Activated T-helper 1 cell treated with anti-CD3 and anti-CD28 coated beads, Interleukin-2, amount 50 U/mL, for 16 hours (primary cell): Measurements from ENCODE around the gene PEX6.

Experiments used
- DNase-seq, 2 donors: peaks; one replicate each; pipeline ENCODE4 v3.0.0-alpha.2; 2020; ENCODE audit warnings: low read depth in 1 of 2, low spot score in 1 of 2

Gene PEX6

GRCh38 chr6:42996513-42996912 lies 17.5 kb upstream of the PEX6 start:
- no peak for DNase-seq

DNA sequence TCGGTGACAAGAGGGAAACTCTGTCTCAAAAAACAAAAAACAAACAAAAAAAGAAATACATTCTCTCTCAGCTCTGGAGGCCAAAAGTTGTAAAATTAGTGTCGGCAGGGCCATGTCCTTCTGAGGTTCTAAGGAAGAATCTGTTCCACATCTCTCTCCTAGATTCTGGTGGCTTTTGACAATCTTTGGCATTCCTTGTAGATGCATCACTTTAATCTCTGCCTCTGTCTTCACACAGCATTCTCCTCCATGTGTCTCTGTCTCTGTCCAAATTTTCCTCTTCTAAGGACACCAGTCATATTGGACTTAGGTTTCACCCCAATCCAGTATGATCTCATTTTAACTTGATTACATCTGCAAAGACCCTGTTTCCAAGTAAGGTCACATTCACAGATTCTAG lies 14.5 kb upstream of the PEX6 start:
- no peak for DNase-seq

DNA sequence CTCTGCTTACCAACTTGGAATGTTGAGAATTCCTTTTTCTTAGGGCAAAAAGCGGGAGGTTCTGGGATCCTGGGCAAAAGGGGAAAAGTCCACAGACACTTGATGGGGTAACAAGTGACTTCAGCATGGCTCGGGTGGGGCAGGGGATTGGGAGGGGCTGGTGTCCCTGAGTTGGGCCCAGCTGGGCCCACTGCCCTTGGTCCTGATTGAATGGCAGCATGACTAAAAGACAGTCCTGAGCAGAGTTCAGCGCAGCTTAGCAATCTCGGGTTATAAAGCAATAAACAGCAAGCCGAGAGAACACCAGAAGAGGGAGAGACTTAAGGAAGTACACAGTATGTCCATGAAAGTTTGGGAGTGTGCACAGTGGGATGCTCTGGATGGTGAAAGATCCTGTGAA lies 10.9 kb upstream of the PEX6 start:
- no peak for DNase-seq

DNA sequence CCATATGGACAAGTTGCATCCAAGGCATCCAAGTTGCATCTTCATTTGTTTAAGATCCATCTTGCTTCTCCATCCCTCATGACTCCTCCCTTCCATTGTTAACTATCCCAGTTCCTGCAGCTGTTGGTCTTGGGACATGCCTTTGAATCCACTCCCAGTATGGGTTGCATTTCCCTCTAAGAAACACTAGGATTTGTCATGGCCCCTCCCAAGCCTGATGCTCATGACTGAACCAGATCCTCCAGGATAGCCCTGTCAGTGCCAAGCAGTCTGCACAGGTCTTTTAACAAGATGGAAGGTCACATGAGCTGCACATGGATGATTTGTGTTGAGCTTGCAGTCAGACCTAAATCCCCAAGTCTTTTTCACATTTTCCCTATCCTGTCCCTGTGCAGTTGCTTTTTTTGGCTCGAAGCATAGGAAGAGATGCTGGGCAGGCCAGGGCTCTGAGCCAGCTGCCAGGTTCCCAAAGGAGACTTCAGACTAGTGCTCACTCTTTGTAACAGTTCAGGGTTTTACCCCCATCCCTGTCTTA lies 9.6 kb upstream of the PEX6 start:
- DNase-seq: no peak

- no peak for DNase-seq
Observed at GRCh38 chr6:42987533-42988451, 8.8 kb upstream of the PEX6 start.

- no peak for DNase-seq
Observed at GRCh38 chr6:42984924-42985475, 6.0 kb upstream of the PEX6 start.

DNA sequence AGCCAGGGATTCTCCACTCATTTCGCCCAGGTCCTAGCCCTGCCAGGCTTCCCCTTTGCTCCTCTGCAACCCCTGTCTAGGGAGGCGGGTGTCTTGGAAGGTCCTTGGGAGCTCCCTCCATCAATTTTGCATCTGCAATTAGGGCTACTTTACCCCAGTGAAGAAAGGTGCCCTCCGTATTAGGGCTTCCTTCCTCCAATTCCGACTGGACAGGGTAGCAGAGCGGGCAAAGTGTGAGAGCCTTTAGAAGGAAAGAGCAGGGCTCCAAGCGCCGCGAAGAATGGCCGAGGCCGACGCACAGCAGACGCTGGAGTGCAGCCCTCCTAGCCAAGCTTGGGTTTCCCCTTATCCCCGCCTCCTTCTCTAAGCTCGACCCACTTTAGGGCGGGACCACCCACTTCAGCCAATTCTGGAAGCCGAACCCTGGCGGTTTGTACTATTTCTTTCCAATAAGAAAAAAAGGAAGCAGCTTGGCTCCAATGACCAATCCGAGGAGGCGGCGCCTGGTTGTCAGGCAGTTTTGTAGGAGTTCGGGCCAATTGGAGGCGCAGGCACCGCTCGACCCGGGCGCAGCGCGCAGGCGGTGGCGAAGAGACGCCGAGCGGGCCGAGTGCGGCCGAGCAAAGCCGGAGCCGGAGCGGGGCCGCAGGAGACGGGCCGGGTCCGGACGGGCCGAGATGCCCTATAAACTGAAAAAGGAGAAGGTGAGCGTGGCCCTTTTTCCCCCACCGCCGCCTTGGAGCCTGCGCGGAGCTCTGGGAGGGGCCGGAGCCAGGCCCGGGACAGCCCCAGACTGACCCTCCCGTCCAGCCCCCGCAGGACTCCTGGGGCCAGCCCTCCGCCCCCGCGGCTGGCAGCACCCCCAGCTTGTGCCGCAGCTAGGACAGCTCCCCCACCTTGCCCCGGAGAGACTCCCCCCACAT lies 5.3 kb upstream of the PEX6 start, which contains the start of gene PPP2R5D:
PPP2R5D (plus strand) TSS at position 570 of the 923 bp plus-strand sequence; CDS start at position 678, 108 bp downstream.
- DNase-seq: peak; percentile 92 to 95

GRCh38 chr6:42981836-42982235 lies 2.9 kb upstream of the PEX6 start:
- DNase-seq: no peak

DNA sequence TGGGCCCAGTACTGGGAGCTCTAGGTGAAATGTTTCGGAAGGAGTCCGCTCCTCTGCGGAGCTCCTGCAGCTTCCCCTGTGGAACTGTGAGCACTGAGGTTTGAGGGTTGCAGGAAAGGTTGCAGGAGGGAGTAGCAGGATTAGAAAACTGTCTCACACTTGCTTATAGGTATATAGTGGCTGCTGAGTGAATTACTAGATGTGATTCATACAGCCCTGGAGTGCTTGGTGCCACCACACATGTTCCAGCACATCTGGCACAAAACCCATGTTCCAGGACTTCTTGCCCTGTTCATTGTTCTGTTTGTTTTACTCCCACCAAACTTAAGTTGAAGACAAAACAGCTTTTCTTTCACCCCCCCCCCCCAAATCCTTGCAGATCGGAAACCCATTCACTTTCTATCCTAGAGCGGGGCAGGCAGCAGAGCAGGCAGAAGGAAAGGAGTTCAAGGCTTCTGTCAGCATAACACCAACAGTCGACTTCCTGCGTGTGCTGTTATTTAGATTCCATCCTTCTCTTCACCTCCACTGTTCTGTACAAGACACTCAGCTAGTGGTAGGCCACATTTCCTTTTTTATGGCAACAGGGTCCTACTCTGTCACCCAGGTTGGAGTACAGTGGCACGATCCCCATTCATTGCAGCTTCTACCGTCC lies 669 bp upstream of the PEX6 start:
- no peak for DNase-seq

DNA sequence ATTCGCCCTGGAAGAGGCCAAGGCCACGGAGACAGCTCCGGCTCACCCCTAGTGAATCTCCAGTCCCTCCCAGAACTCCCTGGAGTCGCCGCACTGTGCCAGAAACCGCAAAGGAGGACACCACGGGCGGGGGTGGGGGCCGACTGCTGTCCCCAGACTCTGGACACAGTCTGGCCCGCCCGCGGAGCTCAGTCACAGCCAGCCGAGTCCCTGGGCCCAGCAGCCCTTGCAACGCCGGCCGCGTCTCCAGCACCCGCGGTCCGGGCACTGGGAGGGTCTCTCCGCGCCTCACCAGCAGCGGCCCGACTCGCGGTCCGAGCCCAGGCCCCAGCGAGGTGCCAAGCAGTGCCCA lies 518 bp downstream of the PEX6 start:
- DNase-seq: no peak

GRCh38 chr6:42974919-42975505 lies 4.0 kb downstream of the PEX6 start:
- no peak for DNase-seq

DNA sequence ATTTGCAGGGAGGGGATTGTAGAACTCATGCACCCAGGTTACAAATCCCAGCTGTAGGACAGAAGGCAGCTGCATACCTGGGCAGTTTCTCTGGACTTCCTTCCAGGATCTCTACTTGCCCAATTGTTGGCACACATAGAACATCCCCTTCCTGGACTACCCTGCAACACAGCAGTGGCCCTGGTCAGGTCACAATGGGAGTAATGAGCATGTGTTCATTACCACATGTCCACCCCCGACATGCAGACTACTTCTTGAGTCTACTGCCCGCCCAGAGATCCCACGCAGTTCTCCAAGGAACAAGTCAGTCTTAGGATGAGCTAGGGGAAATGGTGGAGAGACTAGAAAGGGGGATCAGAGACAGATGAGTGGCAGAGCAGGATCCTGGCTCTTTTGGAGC lies 5.1 kb downstream of the PEX6 start:
- DNase-seq: no peak

DNA sequence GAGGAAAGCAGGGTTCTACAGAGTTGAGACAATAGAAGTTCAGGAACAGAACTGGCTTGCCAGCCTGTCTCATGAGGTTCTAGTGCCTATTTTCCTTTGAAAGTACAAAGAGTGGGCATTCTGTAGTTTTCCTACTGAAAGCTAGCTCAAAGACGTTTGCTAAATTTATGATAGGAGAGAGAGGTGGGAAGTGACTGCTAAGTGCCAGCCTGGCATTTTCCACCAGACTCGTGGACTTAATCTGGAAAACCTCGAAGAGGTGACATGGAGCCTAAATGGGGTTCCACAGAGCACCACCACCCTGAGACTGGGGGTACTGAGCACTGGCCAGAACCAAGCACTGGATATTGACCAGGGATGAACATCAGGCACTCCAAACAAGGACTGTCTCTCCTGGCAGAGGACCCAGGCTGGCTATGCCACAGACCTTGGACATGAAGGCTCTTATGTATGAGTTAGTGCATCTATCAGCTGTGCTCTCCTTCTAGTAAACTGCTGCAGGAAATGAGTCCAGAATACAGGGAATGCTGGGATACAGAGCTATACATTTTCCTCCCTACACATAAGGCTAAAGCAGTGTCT lies 7.1 kb downstream of the PEX6 start:
- DNase-seq: no peak

DNA sequence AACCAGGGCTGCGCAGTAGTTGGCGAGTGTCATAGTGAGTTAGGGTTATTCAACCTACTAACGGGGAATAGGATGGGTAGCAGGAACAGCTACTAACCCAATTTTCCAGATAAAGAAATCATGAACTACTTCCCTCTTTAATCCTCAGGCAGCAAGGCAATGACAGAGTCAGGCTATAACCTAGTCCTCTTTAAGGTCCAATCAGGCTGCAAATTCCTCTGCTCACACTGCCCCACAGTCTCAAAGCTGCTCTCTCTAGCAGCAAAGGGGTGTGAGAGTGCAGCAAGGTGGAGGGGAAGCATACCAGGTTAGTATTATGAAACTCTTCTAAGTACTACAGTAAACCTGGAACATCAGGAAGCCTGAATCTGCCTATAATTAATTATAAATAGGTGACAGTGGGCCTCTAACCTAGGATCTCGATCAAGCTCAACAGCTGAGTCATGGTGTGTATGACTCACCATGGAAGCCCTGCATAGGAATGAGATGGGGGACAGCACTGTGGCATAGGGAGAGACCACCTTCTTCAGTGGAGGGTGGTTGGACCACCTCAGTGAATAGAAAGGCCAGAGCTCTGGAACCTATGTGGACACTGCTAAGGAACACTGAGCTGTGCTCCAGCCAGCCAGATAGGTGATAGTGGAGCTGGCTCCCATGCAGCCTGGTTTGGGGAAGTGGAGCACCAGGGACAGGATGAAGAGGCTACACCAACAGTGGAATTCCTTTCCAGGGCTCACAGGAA lies 7.9 kb downstream of the PEX6 start:
- DNase-seq: no peak

GRCh38 chr6:42969934-42970333 lies 9.0 kb downstream of the PEX6 start:
- DNase-seq: no peak

- DNase-seq: no peak
Observed at GRCh38 chr6:42969431-42969830, 9.6 kb downstream of the PEX6 start.

DNA sequence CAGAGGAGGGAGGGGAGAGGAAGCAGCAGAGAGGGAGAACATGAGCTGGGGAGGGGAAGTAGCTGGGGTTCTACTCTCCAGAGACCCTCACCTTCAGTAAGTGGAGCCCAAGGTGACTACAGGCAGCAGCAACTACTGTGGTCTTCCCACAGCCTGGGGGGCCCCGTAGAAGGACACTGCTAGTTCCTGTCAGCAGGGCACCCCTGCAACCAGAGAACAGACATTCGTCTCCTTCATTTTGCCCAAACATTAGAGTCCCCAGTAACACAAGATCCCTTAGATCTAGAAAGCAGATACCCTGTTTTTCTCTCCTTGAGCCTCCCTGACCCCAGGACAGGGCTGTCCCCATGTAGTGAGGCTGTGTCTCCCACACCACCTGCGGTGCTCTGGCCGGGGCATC lies 10.2 kb downstream of the PEX6 start:
- DNase-seq: no peak

- no peak for DNase-seq
Observed at GRCh38 chr6:42968126-42968701, 10.8 kb downstream of the PEX6 start.

GRCh38 chr6:42967228-42967627 lies 11.8 kb downstream of the PEX6 start:
- no peak for DNase-seq
